HG02763 (cell line): ENCODE results near the gene MORN3.
A peak's percentile ranks its signal among the peaks of the same experiment; 100 is the strongest.
"Not testable (repeated sequence)": the region's sequence is repeated elsewhere in the genome, so short reads cannot be mapped to it uniquely, and the experiment has no call there.

Source experiments
- ATAC-seq: cut with Tn5 transposase; IDR thresholded peaks from one replicate; pipeline ENCODE4 v1.9.1; 2021; ENCODE audit warnings: mild to moderate bottlenecking, moderate library complexity; ENCODE audit not compliant: unreplicated experiment

MORN3 gene, protein sequence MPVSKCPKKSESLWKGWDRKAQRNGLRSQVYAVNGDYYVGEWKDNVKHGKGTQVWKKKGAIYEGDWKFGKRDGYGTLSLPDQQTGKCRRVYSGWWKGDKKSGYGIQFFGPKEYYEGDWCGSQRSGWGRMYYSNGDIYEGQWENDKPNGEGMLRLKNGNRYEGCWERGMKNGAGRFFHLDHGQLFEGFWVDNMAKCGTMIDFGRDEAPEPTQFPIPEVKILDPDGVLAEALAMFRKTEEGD

DNA sequence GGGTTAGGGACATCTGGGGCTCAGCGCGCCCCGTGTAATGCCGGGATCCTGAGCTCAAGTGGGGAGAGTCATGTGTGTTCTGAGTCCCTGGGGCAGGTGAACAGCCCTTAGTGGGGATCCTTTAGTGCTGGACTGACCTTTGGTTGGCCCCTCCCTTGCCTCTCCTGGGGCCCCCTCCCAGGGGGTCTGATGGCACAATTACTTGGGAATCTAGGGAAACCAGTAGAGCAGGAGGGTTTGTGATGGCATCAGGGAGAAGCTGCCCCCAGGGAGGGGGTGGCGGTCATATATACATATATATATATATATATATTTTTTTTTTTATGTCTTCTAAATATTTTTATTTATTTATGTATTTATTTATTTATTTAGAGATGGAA lies at the start of gene MORN3:
MORN3 (minus strand) TSS at position 134 of the 380 bp plus-strand sequence. CDS start 171 bp downstream, outside the sequence.
- ATAC-seq, result no peak

DNA sequence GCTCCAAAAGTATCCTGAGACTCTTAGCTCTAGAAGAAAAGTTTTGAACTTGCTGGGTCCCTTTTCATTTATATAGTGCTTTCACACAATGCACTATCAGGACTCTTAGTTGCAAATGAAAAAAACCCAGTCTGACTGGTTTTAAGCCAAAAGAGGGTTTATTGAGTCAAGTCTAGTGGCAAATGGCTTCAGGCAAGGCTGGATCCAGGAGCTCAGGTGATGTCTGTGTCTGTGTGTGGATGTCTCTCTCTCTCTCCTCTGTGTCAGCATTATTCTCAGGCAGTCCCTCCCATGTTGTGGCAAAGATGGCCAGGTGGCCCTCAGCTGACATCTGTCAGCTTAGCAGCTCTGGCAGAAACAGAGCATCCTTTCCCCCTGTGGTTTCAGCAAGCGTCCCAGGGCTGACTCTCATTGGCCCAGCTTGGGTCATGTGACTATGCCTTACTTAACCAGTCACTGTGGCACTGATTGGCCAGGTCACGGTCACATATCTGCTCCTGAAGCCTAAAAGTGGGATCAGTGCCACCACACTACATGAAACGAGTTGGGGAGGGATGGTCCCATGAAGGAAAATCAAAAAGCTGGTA lies 49.3 kb upstream of the MORN3 start:
- ATAC-seq, result no peak

GRCh38 chr12:121717041-121717699 lies 47.7 kb upstream of the MORN3 start:
- ATAC-seq, result no peak

GRCh38 chr12:121715862-121716435 lies 46.5 kb upstream of the MORN3 start:
- no peak for ATAC-seq

GRCh38 chr12:121715055-121715454 lies 45.6 kb upstream of the MORN3 start:
- ATAC-seq, result not testable (repeated sequence)

- ATAC-seq, result no peak
Measured at GRCh38 chr12:121713793-121714192, 44.3 kb upstream of the MORN3 start.

- ATAC-seq, result peak; percentile 3
Measured at GRCh38 chr12:121713257-121713777, 43.9 kb upstream of the MORN3 start.

GRCh38 chr12:121712461-121713256 lies 43.2 kb upstream of the MORN3 start, which contains the start of gene TMEM120B:
Gene TMEM120B (plus strand): TSS chr12:121712752. CDS start chr12:121712896, 144 bp downstream.
- peak; percentile 79 for ATAC-seq

- ATAC-seq, result peak; percentile 30
Measured at GRCh38 chr12:121712190-121712460, 42.7 kb upstream of the MORN3 start.

- ATAC-seq, result no peak
Measured at GRCh38 chr12:121711361-121712189, 42.1 kb upstream of the MORN3 start.

DNA sequence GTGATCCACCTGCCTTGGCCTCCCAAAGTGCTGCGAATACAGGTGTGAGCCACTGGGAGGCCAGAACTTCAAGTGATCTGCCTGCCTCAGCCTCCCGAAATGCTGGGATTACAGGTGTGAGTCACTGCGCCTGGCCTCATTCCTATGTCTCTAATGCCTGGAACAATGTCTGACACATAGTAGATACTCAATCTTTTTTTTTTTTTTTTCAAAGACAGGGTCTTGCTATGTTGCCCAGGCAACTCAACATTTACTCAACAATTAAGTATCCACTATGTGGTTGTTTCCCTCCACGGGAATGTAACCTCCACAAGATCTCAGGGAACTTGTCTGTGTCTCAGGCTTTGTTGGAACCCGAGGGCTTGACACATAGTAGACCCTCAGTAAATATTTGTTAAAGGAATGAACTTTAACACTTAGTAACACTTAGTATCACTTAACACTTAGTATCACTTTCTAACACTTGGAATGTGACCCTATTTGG lies 40.1 kb upstream of the MORN3 start:
- ATAC-seq, result no peak

- not testable (repeated sequence) for ATAC-seq
Measured at GRCh38 chr12:121709064-121709424, 39.6 kb upstream of the MORN3 start.

DNA sequence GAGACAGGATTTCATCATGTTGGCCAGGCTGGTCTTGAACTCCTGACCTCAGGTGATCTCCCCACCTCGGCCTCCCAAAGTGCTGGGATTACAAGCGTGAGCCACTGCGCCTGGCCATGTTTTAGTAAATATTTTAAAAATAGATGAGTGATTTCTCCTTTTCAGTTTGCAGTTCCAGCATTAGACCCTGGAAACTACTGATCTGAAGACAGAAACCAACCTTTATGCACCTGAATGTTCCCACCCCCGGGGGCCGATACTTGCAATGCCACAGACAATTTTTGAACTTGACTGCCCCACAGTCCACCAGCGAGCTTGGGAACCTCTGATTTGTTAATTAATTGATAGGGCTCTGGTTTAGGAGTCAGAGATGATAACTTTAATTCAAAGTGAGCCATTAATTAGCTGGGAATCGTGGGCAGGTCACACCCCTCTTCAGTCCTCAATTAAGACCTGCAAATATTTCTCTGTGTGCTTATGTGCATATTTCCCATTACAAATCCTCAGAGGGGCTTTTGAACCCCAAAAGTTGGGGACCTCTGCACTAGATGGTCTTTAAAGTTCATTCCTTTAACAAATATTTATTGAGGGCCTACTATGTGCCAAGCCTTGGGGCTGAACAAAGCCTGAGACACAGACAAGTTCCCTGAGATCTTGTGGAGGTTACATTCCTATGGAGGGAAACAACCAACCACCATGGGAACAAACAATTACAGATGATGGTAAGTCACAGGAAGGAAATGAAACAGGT lies 39.0 kb upstream of the MORN3 start:
- ATAC-seq, result no peak

GRCh38 chr12:121705514-121705913 lies 36.1 kb upstream of the MORN3 start:
- no peak for ATAC-seq

DNA sequence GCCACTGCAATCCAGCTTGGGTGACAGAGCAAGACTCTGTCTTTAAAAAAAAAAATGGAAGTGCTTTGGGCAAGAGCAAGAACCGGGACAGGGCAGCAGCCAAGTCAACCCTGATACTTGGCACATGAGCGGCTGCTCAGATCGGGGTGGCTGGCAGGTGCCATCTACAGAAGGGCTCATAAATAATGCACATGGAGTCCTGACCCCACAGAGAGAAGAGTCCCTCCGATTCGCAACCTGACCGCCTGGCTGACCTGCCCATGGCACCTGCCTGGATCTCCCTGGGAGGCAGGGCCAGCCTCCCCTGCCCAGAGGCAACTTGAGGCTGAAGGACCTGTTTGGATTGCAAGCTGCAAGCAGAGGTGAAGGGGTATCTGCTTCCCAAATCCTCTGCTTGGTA lies 33.5 kb upstream of the MORN3 start:
- no peak for ATAC-seq

- ATAC-seq, result no peak
Measured at GRCh38 chr12:121701667-121702277, 32.3 kb upstream of the MORN3 start.

DNA sequence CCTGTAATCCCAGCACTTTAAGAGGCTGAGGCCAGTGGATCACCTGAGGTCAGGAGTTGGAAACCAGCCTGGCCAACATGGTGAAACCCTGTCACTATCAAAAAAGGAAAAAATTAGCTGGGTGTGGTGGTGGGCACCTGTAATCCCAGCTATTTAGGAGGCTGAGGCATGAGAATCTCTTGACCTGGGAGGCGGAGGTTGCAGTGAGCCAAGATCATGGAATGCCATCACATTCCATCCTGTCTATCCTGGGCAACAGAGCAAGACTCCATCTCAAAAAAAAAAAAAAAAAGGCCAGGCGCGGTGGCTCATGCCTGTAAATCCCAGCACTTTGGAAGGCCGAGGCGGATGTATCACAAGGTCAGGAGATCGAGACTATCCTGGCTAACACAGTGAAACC lies 28.4 kb upstream of the MORN3 start:
- ATAC-seq, result not testable (repeated sequence)

GRCh38 chr12:121697093-121697698 lies 27.7 kb upstream of the MORN3 start:
- no peak for ATAC-seq
